Fibroblast of lung (primary cell): ENCODE results near the gene TMEM132D.

Source experiments
- CTCF ChIP-seq, 2 donors: IDR thresholded peaks in 1 of 2; conservative IDR thresholded peaks in 1 of 2; 1 replicate in 1 of 2; 2 replicates in 1 of 2; pipeline ENCODE4 v1.5.1; 2011 to 2012; ENCODE audit warnings: low read length in 2 of 2, control low read depth in 1 of 2, inconsistent platforms in 1 of 2, low read depth in 1 of 2, mild to moderate bottlenecking in 1 of 2
- EZH2 ChIP-seq: IDR thresholded peaks from 2 replicates; pipeline ENCODE4 v1.5.1; 2012; ENCODE audit warnings: low read length, control low read depth, mild to moderate bottlenecking; ENCODE audit errors: missing control alignments

DNA sequence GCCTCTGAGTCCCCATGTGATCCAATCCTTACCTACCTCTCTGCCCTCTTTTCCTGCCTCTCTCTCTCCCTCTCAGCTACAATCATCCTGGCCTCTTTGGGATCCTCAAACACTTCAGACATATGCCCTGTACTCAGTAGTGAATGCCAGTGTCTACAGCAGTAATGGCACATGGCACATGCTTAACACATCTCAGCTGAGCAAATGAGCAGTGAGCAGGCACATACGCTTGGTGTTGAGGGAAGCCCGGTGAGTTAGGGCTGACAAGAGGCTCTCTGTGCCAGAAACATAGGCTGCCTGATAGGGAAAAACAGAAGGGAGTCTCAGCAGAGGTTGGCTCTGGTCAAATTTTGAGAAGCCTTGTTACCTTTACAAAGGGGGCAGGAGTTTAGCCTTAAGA lies 409.1 kb downstream of the TMEM132D start:
- no peak for TF ChIP-seq EZH2
- TF ChIP-seq CTCF (conservative IDR thresholded peaks at IDR 0.05 in 1 of 2, IDR thresholded peaks at IDR 0.05 in 1 of 2; ENCODE audit: low read depth in 1 of 2, low read length in 2 of 2) = no peak
